Gastroesophageal sphincter (tissue), 4 donors: Measurements from ENCODE around the gene ADAMTSL2. TPM values are rescaled to one million over a fixed set of nuclear protein-coding genes. Genes with fewer than 3 reads are reported as not detected.

Experiments used
- ATAC-seq: fragments of 150-250 bp; one replicate; pipeline ENCODE4 v1.9.1; 2016; ENCODE audit warnings: mild to moderate bottlenecking, moderate library complexity
- H3K27ac ChIP-seq, 4 donors: fragments of 200-600 bp; sonication (generic) in 3 of 4; 1 replicate in 3 of 4; 2 replicates in 1 of 4; pipeline ENCODE4 v1.5.1; 2016 to 2019
- H3K27me3 ChIP-seq: fragments of 200-600 bp; sonication (generic); one replicate; pipeline ENCODE4 v1.5.1; 2019
- H3K36me3 ChIP-seq, 2 donors: fragments of 200-600 bp; sonication (generic); one replicate each; pipeline ENCODE4 v1.5.1; 2019; ENCODE audit warnings: control low read depth in 1 of 2
- H3K4me1 ChIP-seq, 3 donors: fragments of 200-600 bp; sonication (generic); 1 replicate in 2 of 3; 2 replicates in 1 of 3; pipeline ENCODE4 v1.5.1; 2016 to 2019; ENCODE audit warnings: control low read depth in 2 of 3
- H3K4me3 ChIP-seq, 2 donors: fragments of 200-600 bp; sonication (generic); one replicate each; pipeline ENCODE4 v1.5.1; 2019; ENCODE audit warnings: mild to moderate bottlenecking in 1 of 2, moderate library complexity in 1 of 2
- H3K9me3 ChIP-seq, 3 donors: fragments of 200-600 bp; sonication (generic); one replicate each; pipeline ENCODE4 v1.5.1; 2017 to 2019; ENCODE audit warnings: control low read depth in 2 of 3
- EP300 ChIP-seq: sonication (generic); formaldehyde crosslinking; IDR thresholded peaks from one replicate; pipeline ENCODE4 v1.6.1; 2017; ENCODE audit warnings: antibody characterized with exemption, mild to moderate bottlenecking
- POLR2A ChIP-seq, 2 donors: fragments of 450-650 bp; IDR thresholded peaks; one replicate each; pipeline ENCODE4 v1.6.1; 2017; ENCODE audit warnings: antibody characterized with exemption in 2 of 2, mild to moderate bottlenecking in 2 of 2, moderate library complexity in 1 of 2
- POLR2AphosphoS5 ChIP-seq: sonication (generic); formaldehyde crosslinking; IDR thresholded peaks from one replicate; pipeline ENCODE4 v1.6.1; 2017; ENCODE audit warnings: antibody characterized with exemption
- WGBS, 2 donors: methylation state at CpG; one replicate each; pipeline ENCODE4 v1.1.5; 2018; ENCODE audit warnings: low coverage in 1 of 2; 5-methylcytosine and 5-hydroxymethylcytosine counted together
- total RNA-seq, 4 donors: library from RNA; depleted of rRNA; stranded (reverse); fragments of >200 nt; gene quantifications; one replicate each; pipeline ENCODE4 v1.1.0, GENCODE V29; 2016
- TF ChIP-seq, protein P1 (sequence below), 4 experiments: fragments of 200-600 bp in 2 of 4; fragments of 450-650 bp in 2 of 4; sonication (generic) in 1 of 4; IDR thresholded peaks; one replicate each; pipeline ENCODE4 v1.5.1; 2017 to 2019; ENCODE audit warnings: antibody characterized with exemption in 4 of 4, mild to moderate bottlenecking in 2 of 4, moderate library complexity in 2 of 4

The ADAMTSL2 gene
- total RNA-seq, 4 donors from 2014 or later = 2.0 to 5.8 (median 3.1) TPM

DNA sequence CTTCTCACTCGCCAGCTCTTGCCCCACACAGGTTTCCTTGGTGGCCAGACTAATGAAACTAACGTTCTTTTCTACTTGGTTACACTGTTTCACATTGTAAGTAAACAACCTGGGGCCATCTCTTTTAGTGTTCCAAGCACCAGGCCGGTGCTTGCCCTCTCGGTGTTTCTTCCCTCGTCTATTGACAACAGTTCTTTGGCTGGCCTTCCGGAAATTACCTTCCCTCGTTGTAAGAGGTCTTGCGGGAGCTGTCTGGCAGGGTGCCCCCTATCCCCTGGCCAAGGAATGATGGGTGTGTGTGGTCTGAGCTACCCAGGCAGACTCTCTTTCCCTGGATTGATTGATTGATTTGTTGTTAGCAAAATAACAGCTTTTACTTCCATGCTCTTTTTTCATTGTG lies 8.8 kb upstream of the ADAMTSL2 start:
- peaks cover 24% of the 10 kb centered on the region for H3K27me3 ChIP-seq
- H3K4me3 ChIP-seq = no peak overlapping the region
- H3K36me3 ChIP-seq = no peaks in the 10 kb centered on the region
- no peak overlapping the region for H3K27ac ChIP-seq
- no peaks in the 10 kb centered on the region for H3K9me3 ChIP-seq
- peaks cover 0 to 43% (median 17%) of the 10 kb centered on the region in 3 donors for H3K4me1 ChIP-seq
- TF ChIP-seq EP300 = no peak
- TF ChIP-seq POLR2A (IDR thresholded peaks at IDR 0.05) = no peak
- TF ChIP-seq, protein P1, sequence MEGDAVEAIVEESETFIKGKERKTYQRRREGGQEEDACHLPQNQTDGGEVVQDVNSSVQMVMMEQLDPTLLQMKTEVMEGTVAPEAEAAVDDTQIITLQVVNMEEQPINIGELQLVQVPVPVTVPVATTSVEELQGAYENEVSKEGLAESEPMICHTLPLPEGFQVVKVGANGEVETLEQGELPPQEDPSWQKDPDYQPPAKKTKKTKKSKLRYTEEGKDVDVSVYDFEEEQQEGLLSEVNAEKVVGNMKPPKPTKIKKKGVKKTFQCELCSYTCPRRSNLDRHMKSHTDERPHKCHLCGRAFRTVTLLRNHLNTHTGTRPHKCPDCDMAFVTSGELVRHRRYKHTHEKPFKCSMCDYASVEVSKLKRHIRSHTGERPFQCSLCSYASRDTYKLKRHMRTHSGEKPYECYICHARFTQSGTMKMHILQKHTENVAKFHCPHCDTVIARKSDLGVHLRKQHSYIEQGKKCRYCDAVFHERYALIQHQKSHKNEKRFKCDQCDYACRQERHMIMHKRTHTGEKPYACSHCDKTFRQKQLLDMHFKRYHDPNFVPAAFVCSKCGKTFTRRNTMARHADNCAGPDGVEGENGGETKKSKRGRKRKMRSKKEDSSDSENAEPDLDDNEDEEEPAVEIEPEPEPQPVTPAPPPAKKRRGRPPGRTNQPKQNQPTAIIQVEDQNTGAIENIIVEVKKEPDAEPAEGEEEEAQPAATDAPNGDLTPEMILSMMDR (IDR thresholded peaks at IDR 0.05) = no peak
- no peak for TF ChIP-seq POLR2AphosphoS5
- ATAC-seq = no peak
- WGBS, 2 donors = 30 to 66% methylated on average over 6 to 7 of the region's 8 CpGs

DNA sequence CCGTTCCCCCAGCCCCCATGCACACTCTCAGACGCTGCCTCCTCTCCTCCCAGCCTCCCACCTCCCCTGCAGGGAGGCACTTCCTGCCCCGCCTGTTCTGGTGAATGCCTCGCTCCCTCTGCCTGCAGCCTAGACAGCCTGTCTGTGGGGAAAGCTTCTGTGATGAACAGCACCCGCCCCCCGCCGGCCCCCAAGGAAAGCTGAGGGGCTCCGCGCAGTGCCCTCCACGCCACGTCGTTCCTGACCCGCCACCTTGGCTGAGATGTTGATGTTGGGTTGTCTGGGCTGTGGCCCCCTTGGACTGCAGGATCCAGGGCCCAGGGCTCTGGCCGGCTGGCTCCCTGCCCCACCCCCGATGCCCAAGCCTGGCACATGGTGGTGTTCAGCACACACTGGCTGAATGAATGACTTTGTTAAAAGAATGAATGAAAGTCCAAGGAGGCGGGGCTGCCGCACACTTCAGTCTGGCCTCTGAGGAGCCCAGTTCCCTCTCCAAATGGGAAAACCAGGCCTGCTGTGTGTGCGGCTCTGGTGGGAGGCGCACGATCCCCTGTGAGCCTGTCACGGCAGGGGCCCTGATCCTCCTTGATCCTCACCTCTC lies 7.7 kb upstream of the ADAMTSL2 start:
- Histone ChIP-seq H3K36me3 (no peaks in the 10 kb centered on the region), H3K4me3 (no peak overlapping the region), H3K9me3 (no peaks in the 10 kb centered on the region), H3K27ac (peak overlapping the region in 1 of 4 donors; percentile 18), H3K4me1 (peaks cover 0 to 43% (median 17%) of the 10 kb centered on the region in 3 donors), H3K27me3 (peaks cover 24% of the 10 kb centered on the region)
- TF ChIP-seq POLR2AphosphoS5 (no peak), EP300 (no peak), POLR2A (IDR thresholded peaks at IDR 0.05) (no peak)
- TF ChIP-seq, protein P1 (IDR thresholded peaks at IDR 0.05) = no peak
- 56 to 60% methylated on average over 4 to 7 of the region's 21 CpGs for WGBS, 2 donors
- ATAC-seq = no peak

DNA sequence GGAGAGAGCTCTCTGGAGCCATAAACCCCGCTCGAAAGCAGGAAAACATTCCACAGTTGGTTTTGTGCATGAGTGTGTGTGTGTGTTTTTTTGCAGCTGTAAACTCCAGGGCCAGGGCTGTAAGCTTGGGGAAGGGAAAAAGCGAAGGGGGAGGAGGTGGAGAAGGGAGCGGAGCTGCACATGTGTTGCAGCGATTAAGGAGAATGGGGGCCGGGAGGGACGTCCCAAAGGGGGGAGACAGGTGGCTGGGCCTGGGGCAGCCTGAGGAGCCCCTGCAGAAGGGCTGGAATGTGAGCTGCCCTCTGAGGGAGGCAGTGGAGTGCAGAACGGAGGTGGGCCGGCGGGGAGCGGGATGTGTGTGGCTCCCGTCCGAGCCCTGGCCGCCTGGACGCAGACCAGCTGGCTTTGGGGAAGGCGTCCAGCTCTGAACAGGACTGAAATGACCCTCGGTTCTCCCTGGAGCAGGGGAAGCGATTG lies 7.0 kb upstream of the ADAMTSL2 start:
- H3K4me3 ChIP-seq = peak overlapping the region in 1 of 2 donors; percentile 10
- 19 to 39% methylated on average over 11 to 12 of the region's 18 CpGs for WGBS, 2 donors
- TF ChIP-seq POLR2AphosphoS5 = peak; percentile 25
- TF ChIP-seq, protein P1 (IDR thresholded peaks at IDR 0.05) = no peak
- H3K4me1 ChIP-seq = peaks cover 0 to 43% (median 17%) of the 10 kb centered on the region in 3 donors
- no peaks in the 10 kb centered on the region for H3K36me3 ChIP-seq
- peaks cover 24% of the 10 kb centered on the region for H3K27me3 ChIP-seq
- ATAC-seq = peak; percentile 39
- peak overlapping the region in 1 of 4 donors; percentile 18 for H3K27ac ChIP-seq
- H3K9me3 ChIP-seq = no peaks in the 10 kb centered on the region

DNA sequence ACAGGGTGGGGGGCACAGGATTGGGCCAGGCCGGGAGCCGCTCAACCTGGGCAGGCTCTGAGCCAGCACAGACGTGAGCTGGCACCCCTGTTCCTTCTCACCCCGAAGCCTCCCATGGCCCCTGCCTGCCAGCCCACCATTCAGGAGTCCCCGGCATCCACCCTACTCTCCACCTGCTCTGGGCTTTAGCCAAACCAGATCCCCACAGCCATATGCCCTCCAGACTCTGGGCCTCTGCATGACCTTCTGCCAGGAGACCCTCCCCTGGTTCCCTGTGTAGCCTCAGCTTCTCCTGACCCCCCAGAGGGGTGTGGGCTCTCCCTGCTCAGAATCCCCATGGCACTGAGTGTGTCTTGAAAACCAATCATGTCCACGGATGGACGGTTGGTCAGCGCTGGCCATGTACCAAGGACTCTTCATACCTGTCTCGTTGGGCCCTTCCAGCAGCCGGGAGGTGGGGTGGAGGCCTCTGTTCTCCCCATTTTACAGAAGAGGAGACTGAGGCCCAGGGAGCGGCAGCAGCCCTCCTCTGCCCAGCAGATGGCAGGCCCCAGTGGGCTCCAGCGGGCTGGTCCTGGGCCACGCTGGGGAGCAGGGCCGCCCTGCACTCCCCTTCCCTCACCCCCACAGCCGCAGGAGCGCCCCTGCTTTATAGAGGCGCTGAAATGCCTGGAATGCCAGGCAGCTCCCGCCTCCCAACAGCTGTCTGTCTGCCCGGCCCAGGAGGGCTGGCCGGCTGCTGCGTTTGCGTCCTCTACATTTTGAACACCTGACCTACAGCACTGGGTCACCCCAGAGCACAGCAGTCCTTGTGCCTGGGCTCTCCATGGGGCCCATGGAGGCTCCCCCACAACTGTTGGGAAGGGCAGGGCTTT lies 6.3 kb upstream of the ADAMTSL2 start:
- peaks cover 24% of the 10 kb centered on the region for H3K27me3 ChIP-seq
- TF ChIP-seq EP300 (no peak), POLR2AphosphoS5 (no peak), POLR2A (IDR thresholded peaks at IDR 0.05) (no peak)
- TF ChIP-seq, protein P1 (IDR thresholded peaks at IDR 0.05) = no peak
- no peaks in the 10 kb centered on the region for H3K36me3 ChIP-seq
- peak overlapping the region in 1 of 2 donors; percentile 10 for H3K4me3 ChIP-seq
- H3K4me1 ChIP-seq = peaks cover 0 to 50% (median 17%) of the 10 kb centered on the region in 3 donors
- 61% methylated on average over 2 of the region's 22 CpGs; no CpG with 5 or more reads in 1 of the 2 donors for WGBS, 2 donors
- peak overlapping the region in 1 of 4 donors; percentile 18 for H3K27ac ChIP-seq
- no peak for ATAC-seq
- no peaks in the 10 kb centered on the region for H3K9me3 ChIP-seq
